Motor neuron (in vitro differentiated cells): ENCODE data around the gene NEK11. TPM values are rescaled to one million over a fixed set of nuclear protein-coding genes. Genes with fewer than 3 reads are reported as not detected.

Source experiments
- ATAC-seq, 8 experiments: fragments of 200-7000 bp; cut with Tn5 transposase; replicated peaks in 6 of 8; 2 replicates each; pipeline ENCODE4 v1.8.0; 2021; ENCODE audit warnings: mild to moderate bottlenecking in 8 of 8, moderate library complexity in 8 of 8
- H3K27ac ChIP-seq, 2 donors: fragments of 250-450 bp; sonication (Bioruptor Pico); 2 replicates each; pipeline ENCODE4 v1.9.0; 2021; ENCODE audit warnings: antibody characterized with exemption in 2 of 2, mild to moderate bottlenecking in 2 of 2, moderate library complexity in 1 of 2
- H3K4me1 ChIP-seq, 2 donors: fragments of 250-450 bp; sonication (Bioruptor Pico); replicated peaks in 1 of 2; 2 replicates each; pipeline ENCODE4 v1.6.1; 2021; ENCODE audit warnings: antibody characterized with exemption in 2 of 2, mild to moderate bottlenecking in 2 of 2, moderate library complexity in 1 of 2
- H3K4me3 ChIP-seq, 5 donors: fragments of 250-450 bp; sonication (Bioruptor Pico); 2 replicates each; pipeline ENCODE4 v1.9.0; 2021; ENCODE audit warnings: antibody characterized with exemption in 5 of 5, mild to moderate bottlenecking in 5 of 5, moderate library complexity in 4 of 5
- WGBS, 10 experiments: fragments of 450-650 bp; shearing (Covaris generic); methylation state at CpG; one replicate each; pipeline ENCODE4 v1.0.0; 2022; 5-methylcytosine and 5-hydroxymethylcytosine counted together
- in situ Hi-C, 9 experiments: fragments of 400-800 bp; cut with MboI; loops; one replicate each; pipeline ENCODE4 v1.15.0; 2021; ENCODE audit warnings: low sequenced_read_pairs in 9 of 9, low pct_unique_long_range_greater_than_20kb in 2 of 9; ENCODE audit not compliant: unreplicated experiment in 9 of 9
- total RNA-seq, 8 experiments: library from RNA; unstranded; fragments of 300-600 nt; gene quantifications; 2 replicates each; pipeline versions ENCODE4 v1.2.3 to v1.2.4, GENCODE V29; 2022

NEK11 gene
- total RNA-seq, 8 experiments from 2014 or later = 1.1 to 10.3 (median 3.4) TPM

- Histone ChIP-seq H3K27ac (no peak overlapping the region), H3K4me1 (no peaks in the 10 kb centered on the region), H3K4me3 (no peak overlapping the region)
- in situ Hi-C loops = no loop called here
- WGBS, 10 experiments = 47 to 100% (median 80%) methylated on average over 3 to 4 of the region's 4 CpGs
- peak in 4 of 8 experiments; percentile 17 to 99 (median 56) for ATAC-seq
These were observed 81.2 kb downstream of the NEK11 start for GRCh38 chr3:131107637-131108433.

GRCh38 chr3:131109156-131109555, 82.5 kb downstream of the NEK11 start:
- no peak overlapping the region for H3K4me3 ChIP-seq
- in situ Hi-C loops = no loop called here
- ATAC-seq = no peak
- no peak overlapping the region for H3K27ac ChIP-seq
- no peaks in the 10 kb centered on the region for H3K4me1 ChIP-seq

DNA sequence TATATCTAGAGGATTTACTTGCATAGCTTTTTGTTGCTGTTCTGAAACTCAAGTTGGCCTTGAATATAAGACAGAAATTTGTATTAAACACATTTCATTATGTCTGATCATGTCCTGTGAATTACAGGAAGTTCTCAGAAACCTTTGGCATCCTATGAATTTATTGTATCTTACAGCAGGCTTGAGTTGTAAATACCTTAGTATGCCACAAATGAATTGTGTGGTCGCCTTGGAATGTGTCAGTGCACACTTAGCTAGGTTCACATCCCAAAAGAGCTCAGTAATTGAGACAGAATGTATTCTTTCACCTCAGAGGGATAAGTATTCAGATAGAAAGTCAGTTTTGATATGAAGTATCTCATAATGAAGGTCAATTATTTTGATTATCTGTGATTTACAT, 83.4 kb downstream of the NEK11 start:
- Histone ChIP-seq H3K4me3 (no peak overlapping the region), H3K4me1 (no peaks in the 10 kb centered on the region), H3K27ac (no peak overlapping the region)
- no peak for ATAC-seq
- in situ Hi-C loops = no loop called here
- 60 to 100% (median 73%) methylated on average over 1 of the region's 1 CpG; no CpG with 5 or more reads in 2 of the 10 experiments for WGBS, 10 experiments

DNA sequence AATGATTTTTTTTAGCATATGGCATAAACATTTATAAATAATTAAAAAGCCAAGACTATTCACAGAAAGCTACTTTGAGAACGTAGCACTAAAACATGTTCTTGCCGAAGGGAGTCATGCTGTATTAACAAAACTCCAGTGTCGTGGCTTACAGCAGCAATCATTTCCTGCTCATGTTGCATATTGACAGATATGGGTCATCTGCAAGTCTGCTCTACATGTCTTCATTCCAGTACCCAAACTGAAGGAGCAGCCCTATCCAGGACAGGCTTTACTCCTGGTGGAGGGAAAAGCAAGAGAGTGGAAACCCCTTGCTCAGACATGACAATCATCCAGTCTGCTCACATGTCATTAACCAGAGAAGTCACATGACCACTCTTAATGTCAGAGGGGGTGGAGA, 87.6 kb downstream of the NEK11 start:
- in situ Hi-C loops = no loop called here
- no peaks in the 10 kb centered on the region for H3K4me1 ChIP-seq
- 15 to 100% (median 83%) methylated on average over 1 to 3 of the region's 3 CpGs; no CpG with 5 or more reads in 2 of the 10 experiments for WGBS, 10 experiments
- H3K27ac ChIP-seq = no peak overlapping the region
- H3K4me3 ChIP-seq = no peak overlapping the region
- ATAC-seq = peak in 3 of 8 experiments; percentile 31 to 81 (median 75)

GRCh38 chr3:131125684-131126083, 99.0 kb downstream of the NEK11 start:
- in situ Hi-C loops = no loop called here
- H3K27ac ChIP-seq = no peak overlapping the region
- no peaks in the 10 kb centered on the region for H3K4me1 ChIP-seq
- no peak for ATAC-seq
- H3K4me3 ChIP-seq = no peak overlapping the region

DNA sequence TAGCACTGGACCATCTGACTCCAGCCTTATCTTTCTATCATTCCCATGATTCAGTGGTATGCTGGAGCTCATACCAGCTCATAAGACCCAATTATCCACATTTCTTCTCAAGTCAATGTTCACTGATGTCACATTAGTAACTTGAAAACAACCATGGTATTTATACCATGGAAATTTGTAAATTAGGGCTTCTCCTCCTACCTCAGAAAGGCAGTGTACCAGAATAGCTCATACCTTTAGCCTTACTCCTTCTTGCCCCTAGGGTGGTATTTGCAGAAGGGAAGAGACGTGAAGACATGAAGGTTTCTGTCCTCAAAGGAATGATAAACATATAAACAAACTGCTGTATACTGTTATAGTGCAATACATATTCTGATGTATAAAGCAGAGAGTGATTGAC, 114.2 kb downstream of the NEK11 start:
- 60 to 100% (median 100%) methylated on average over 1 of the region's 1 CpG; no CpG with 5 or more reads in 7 of the 10 experiments for WGBS, 10 experiments
- ATAC-seq = no peak
- in situ Hi-C loops = no loop called here
- Histone ChIP-seq H3K4me1 (no peaks in the 10 kb centered on the region), H3K4me3 (no peak overlapping the region), H3K27ac (no peak overlapping the region)

DNA sequence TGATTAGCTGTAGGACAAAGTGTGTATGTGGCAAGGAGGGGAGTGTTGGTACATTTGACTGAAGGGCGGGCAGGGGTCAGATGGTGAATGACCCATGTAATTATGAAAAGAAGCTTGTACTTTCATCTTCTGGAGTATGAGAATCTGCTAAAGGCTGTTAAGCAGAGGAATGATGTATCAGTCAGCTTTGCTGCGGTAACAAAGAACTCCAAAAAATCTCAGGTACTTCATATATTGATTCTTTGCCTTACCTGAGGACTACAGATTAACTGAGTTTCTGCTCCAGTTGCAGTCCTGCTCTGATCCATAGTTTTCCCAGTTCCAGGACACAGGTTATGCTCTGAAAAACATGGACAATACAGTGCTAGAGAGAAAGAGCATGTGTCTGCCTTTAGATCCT, 115.1 kb downstream of the NEK11 start:
- 44 to 100% (median 83%) methylated on average over 1 to 2 of the region's 2 CpGs; no CpG with 5 or more reads in 1 of the 10 experiments for WGBS, 10 experiments
- no peak overlapping the region for H3K27ac ChIP-seq
- in situ Hi-C loops = no loop called here
- no peak for ATAC-seq
- no peak overlapping the region for H3K4me3 ChIP-seq
- H3K4me1 ChIP-seq = no peaks in the 10 kb centered on the region

DNA sequence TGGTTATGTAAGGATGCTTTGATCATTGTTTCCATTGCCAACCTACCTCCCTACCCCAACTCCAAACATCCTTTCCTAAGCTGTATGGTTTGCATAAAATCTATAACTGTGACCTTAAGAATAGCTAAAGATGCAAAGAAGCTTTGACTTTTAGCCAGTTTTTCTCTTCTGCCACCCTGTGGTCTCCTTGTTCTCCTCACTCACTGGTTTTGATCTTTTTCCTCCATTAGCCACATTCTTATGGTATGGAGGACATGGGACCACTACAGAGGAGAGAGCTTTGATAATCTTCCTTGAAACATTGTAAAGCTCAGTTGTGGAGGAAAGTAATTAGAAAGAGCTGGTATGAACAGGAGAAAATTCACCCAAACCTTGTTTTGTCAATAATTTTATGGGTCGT, 115.9 kb downstream of the NEK11 start:
- 78 to 100% (median 91%) methylated on average over 1 of the region's 1 CpG for WGBS, 10 experiments

GRCh38 chr3:131143802-131144201, 117.1 kb downstream of the NEK11 start:
- in situ Hi-C loops = no loop called here
- Histone ChIP-seq H3K27ac (no peak overlapping the region), H3K4me3 (no peak overlapping the region), H3K4me1 (peaks cover 0 to 4% of the 10 kb centered on the region in 2 donors)
- 80 to 100% (median 100%) methylated on average over 1 of the region's 1 CpG; no CpG with 5 or more reads in 4 of the 10 experiments for WGBS, 10 experiments
- ATAC-seq = no peak

More for the DNA sequence above, 115.9 kb downstream of the NEK11 start:
- in situ Hi-C loops = no loop called here
- Histone ChIP-seq H3K4me1 (peaks cover 0 to 4% of the 10 kb centered on the region in 2 donors), H3K27ac (no peak overlapping the region), H3K4me3 (no peak overlapping the region)
- ATAC-seq = no peak

DNA sequence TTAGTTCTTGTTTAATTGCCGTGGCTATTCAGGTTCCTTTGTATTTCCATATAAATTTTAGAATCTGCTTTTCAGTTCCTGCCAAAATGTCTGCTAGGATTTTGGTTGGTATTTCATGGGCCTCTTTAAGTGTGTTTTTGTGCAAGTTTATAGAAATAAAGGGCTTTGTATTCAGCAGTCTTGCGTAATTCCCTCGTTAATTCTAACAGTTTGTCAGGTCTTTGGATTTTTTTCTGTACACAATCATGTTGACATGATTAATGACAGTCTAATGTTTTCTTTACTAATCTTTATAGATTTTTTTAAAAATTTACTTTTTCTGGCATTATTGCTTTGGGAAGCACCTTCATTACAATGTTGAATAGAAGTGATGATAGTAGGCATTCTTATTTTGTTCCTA, 120.9 kb downstream of the NEK11 start:
- Histone ChIP-seq H3K4me1 (peaks cover 0 to 4% of the 10 kb centered on the region in 2 donors), H3K27ac (no peak overlapping the region), H3K4me3 (no peak overlapping the region)
- WGBS, 10 experiments = 55 to 96% (median 82%) methylated on average over 2 to 3 of the region's 3 CpGs; no CpG with 5 or more reads in 1 of the 10 experiments
- in situ Hi-C loops = no loop called here
- ATAC-seq = no peak

DNA sequence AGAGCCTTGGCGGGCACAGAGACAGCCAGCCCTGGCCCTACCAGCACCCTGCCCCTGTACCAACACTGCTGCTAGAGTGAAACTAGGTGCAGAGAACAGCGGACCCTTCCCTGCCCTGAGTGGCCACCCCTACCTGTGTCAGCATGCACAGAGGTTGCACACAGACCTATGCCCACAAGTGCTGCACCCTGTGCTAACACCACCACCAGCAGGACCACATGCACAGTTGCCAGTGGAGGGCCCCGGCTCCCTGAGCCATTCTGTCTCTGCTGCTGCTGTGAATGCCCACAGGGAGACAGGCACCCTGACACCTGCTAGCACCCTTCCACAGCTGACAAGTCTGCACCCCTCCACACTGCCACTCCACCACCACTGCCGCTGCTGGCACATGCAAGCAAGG, 131.8 kb downstream of the NEK11 start:
- in situ Hi-C loops = no loop called here
- ATAC-seq = no peak
- WGBS, 10 experiments = 83 to 100% (median 92%) methylated on average over 1 to 3 of the region's 4 CpGs; no CpG with 5 or more reads in 6 of the 10 experiments
- Histone ChIP-seq H3K27ac (no peak overlapping the region), H3K4me3 (no peak overlapping the region), H3K4me1 (no peaks in the 10 kb centered on the region)

DNA sequence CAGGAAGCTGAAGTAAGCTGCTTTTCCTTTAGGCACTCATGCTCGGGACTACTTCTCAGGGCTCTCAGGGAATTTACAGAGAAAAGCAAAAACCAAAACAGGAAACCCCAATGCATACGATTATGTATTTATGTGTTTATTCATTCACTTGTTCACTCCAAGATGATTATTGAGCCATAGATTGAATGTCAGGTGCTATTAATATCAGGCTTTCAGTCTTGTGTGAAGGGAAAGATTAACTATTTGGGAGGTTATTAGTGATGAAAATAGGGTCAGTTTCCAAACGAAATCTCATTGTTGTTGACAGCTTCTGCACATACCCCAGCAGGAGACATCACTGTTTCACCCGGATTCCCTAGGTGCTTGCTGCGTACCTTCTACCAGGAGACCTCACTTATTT, 135.8 kb downstream of the NEK11 start:
- H3K4me1 ChIP-seq = no peaks in the 10 kb centered on the region
- no peak overlapping the region for H3K27ac ChIP-seq
- no peak overlapping the region for H3K4me3 ChIP-seq
- no peak for ATAC-seq
- whole genome bisulfite sequencing, 10 experiments = 40 to 100% (median 76%) methylated on average over 1 to 5 of the region's 5 CpGs; no CpG with 5 or more reads in 1 of the 10 experiments
- in situ Hi-C loops = no loop called here

DNA sequence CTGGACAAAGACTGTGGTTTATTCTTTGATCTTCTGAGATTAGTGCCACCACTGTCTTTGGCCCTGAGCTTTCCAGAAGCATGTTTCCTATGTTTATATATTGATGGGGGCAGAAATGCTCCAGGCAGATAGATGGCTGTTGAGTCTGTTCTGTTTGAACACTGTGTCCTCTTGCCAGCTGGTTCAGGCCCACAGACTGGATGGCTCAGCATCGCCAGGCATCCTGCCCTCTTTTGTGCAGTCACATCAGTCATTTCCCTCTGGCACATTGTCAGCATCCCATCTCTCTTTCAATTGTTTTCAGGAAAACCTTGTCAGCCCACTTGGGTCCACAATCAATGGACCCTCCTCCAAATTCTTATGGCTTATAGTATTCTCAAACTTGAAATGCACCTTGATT, 141.2 kb downstream of the NEK11 start:
- no peak for ATAC-seq
- in situ Hi-C loops = no loop called here
- Histone ChIP-seq H3K4me1 (no peaks in the 10 kb centered on the region), H3K27ac (no peak overlapping the region), H3K4me3 (no peak overlapping the region)
- 67 to 100% (median 100%) methylated on average over 1 of the region's 1 CpG; no CpG with 5 or more reads in 5 of the 10 experiments for WGBS, 10 experiments

- in situ Hi-C loops = no loop called here
- WGBS, 10 experiments = 31 to 100% (median 59%) methylated on average over 1 to 3 of the region's 3 CpGs; no CpG with 5 or more reads in 1 of the 10 experiments
These were observed 142.7 kb downstream of the NEK11 start for GRCh38 chr3:131169331-131169730.

More at GRCh38 chr3:131169331-131169730, 142.7 kb downstream of the NEK11 start:
- no peak overlapping the region for H3K4me3 ChIP-seq
- no peak for ATAC-seq
- H3K4me1 ChIP-seq = no peaks in the 10 kb centered on the region
- H3K27ac ChIP-seq = no peak overlapping the region
